Stimulated activated memory B cell treated with anti-CD40 and anti-IgM and Interleukin-4, amounts not matched to agents 10 μg/mL and 1 μg/mL and 100 μg/mL, for 72 hours (primary cell): Measurements from ENCODE around the gene TRPC6.

Experiments used
- ATAC-seq: fragments of 150-1000 bp; cut with Tn5 transposase; 2 replicates; pipeline ENCODE4 v1.10.0; 2021
- H3K27ac Mint-ChIP-seq: one replicate; pipeline ENCODE4 v1.8.0; 2022; ENCODE audit warnings: mild to moderate bottlenecking, mixed read lengths
- H3K27me3 Mint-ChIP-seq: one replicate; pipeline ENCODE4 v1.8.0; 2022; ENCODE audit warnings: mixed read lengths
- H3K36me3 Mint-ChIP-seq: one replicate; pipeline ENCODE4 v1.8.0; 2022; ENCODE audit warnings: mixed read lengths
- H3K4me1 Mint-ChIP-seq: one replicate; pipeline ENCODE4 v1.8.0; 2022; ENCODE audit warnings: mixed read lengths
- H3K4me3 Mint-ChIP-seq: one replicate; pipeline ENCODE4 v1.8.0; 2022; ENCODE audit warnings: mild to moderate bottlenecking, moderate library complexity, mixed read lengths
- H3K9me3 Mint-ChIP-seq: one replicate; pipeline ENCODE4 v1.8.0; 2022; ENCODE audit warnings: mixed read lengths

Gene TRPC6

DNA sequence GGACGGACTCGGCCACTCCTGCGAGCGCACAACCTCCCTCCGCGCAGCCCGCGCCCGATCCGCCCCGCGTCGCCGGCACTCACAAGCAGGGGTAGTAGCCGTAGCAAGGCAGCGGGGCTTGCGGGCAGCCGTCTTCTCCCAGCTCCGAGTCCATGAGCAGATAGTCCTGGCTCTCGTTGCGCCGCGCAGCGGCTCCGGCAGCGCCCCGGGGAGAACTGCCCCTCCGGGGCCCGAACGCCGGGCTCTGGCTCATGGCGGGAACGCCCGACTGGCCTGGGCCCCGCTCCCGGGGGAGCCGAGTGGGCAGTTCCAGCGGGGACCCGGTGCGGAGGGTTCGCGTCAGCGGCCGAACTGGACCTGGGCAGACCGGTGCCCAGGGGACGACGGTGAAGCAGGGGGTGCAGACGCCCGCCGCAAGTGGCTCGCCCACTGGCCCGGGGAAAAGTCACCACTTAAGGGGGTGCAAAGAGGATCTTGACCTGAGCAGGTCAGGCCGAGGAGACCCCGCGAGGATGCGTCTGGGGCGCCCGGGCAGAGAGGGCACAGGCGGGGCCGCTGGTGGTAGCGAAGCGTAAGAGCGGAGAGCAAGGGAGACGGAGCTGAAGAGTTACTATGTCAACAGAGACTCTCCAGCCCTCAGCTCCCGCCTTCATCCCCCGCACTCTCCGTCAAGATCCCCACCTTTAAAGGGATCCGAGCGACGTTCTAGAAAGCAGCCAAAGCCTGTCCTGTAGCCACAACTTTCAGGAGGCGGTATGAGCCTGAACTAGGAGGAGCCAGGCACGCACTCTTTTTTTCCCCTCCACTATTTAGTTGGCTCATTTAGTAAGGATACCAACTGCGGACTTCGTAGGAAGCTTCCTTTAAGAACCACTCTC lies at the start of gene TRPC6:
Gene TRPC6, minus strand, starts transcription at position 757 of the 878 bp plus-strand sequence. Its CDS starts 504 bp downstream, at position 253.
- no peak within 1 kb of the TSS for H3K27ac Mint-ChIP-seq
- peak; percentile 41 for ATAC-seq
- H3K4me1 Mint-ChIP-seq: peaks cover 5% of the 10 kb centered on the region
- peaks cover 10% of the 10 kb centered on the region for H3K36me3 Mint-ChIP-seq
- H3K4me3 Mint-ChIP-seq: peak within 1 kb of the TSS; percentile 26
- H3K9me3 Mint-ChIP-seq: peaks cover 3% of the 10 kb centered on the region
- H3K27me3 Mint-ChIP-seq: peaks cover 12% of the 10 kb centered on the region

- Mint-ChIP-seq H3K27ac (no peak overlapping the region), H3K9me3 (no peaks in the 10 kb centered on the region), H3K27me3 (no peaks in the 10 kb centered on the region), H3K36me3 (no peaks in the 10 kb centered on the region), H3K4me1 (no peaks in the 10 kb centered on the region), H3K4me3 (no peak overlapping the region)
- ATAC-seq: no peak
Measured at GRCh38 chr11:101620026-101620425, 36.2 kb upstream of the TRPC6 start.

GRCh38 chr11:101618709-101619108 lies 34.9 kb upstream of the TRPC6 start:
- no peak for ATAC-seq
- no peaks in the 10 kb centered on the region for H3K36me3 Mint-ChIP-seq
- H3K4me1 Mint-ChIP-seq: no peaks in the 10 kb centered on the region
- no peak overlapping the region for H3K27ac Mint-ChIP-seq
- H3K9me3 Mint-ChIP-seq: no peaks in the 10 kb centered on the region
- no peaks in the 10 kb centered on the region for H3K27me3 Mint-ChIP-seq
- no peak overlapping the region for H3K4me3 Mint-ChIP-seq

- Mint-ChIP-seq H3K4me3 (no peak overlapping the region), H3K4me1 (no peaks in the 10 kb centered on the region), H3K36me3 (no peaks in the 10 kb centered on the region), H3K9me3 (no peaks in the 10 kb centered on the region), H3K27me3 (no peaks in the 10 kb centered on the region), H3K27ac (no peak overlapping the region)
- ATAC-seq: no peak
Measured at GRCh38 chr11:101617735-101618332, 34.0 kb upstream of the TRPC6 start.

GRCh38 chr11:101612481-101612880 lies 28.7 kb upstream of the TRPC6 start:
- Mint-ChIP-seq H3K36me3 (no peaks in the 10 kb centered on the region), H3K9me3 (no peaks in the 10 kb centered on the region), H3K27me3 (no peaks in the 10 kb centered on the region), H3K27ac (no peak overlapping the region), H3K4me3 (no peak overlapping the region), H3K4me1 (no peaks in the 10 kb centered on the region)
- ATAC-seq: no peak

DNA sequence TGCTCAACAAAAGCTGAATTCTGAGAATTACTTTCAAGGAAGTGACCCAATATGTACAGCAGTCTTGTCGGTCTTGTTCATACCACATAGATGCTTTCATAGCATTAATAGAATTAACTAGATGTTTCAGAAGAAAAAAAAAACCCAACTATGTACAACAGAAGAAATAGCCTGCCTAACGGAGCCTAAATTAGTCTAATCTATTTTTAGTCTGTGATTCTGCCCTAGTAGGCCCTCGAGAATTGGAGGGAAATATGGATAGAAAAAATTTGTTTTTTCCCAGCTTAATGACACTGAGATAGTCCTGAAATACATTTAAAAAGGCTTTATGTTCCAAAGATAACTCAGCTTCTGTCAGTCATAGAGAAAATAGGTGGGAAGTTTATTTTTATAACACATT lies 17.1 kb upstream of the TRPC6 start:
- H3K9me3 Mint-ChIP-seq: no peaks in the 10 kb centered on the region
- no peak for ATAC-seq
- H3K27me3 Mint-ChIP-seq: no peaks in the 10 kb centered on the region
- H3K4me1 Mint-ChIP-seq: no peaks in the 10 kb centered on the region
- H3K36me3 Mint-ChIP-seq: no peaks in the 10 kb centered on the region
- no peak overlapping the region for H3K27ac Mint-ChIP-seq
- H3K4me3 Mint-ChIP-seq: no peak overlapping the region

DNA sequence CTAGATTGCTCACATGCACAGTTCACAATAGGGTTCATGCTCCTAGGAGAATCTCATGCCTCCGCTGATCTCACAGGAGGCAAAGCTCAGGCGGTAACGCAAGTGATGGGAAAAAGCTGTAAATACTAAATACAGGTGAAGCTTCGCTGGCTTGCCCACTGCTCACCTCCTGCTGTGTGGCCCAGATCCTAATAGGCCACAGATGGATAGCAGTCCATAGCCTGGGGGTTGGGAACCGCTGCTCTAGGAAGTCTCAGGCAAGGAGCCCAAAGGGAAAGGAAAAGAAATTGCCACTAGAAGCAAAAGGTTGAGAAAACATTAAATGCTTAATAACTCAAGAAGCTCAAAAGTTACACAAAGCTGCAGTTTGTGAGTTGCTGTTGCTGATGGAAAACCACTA lies 3.2 kb upstream of the TRPC6 start:
- no peak overlapping the region for H3K27ac Mint-ChIP-seq
- peaks cover 5% of the 10 kb centered on the region for H3K4me1 Mint-ChIP-seq
- no peaks in the 10 kb centered on the region for H3K36me3 Mint-ChIP-seq
- no peaks in the 10 kb centered on the region for H3K9me3 Mint-ChIP-seq
- no peak for ATAC-seq
- H3K4me3 Mint-ChIP-seq: no peak overlapping the region
- H3K27me3 Mint-ChIP-seq: peaks cover 12% of the 10 kb centered on the region

- Mint-ChIP-seq H3K4me1 (peaks cover 5% of the 10 kb centered on the region), H3K9me3 (no peaks in the 10 kb centered on the region), H3K27me3 (peaks cover 12% of the 10 kb centered on the region), H3K4me3 (no peak overlapping the region), H3K36me3 (peaks cover 2% of the 10 kb centered on the region), H3K27ac (no peak overlapping the region)
- no peak for ATAC-seq
Measured at GRCh38 chr11:101584655-101585054, 848 bp upstream of the TRPC6 start.

DNA sequence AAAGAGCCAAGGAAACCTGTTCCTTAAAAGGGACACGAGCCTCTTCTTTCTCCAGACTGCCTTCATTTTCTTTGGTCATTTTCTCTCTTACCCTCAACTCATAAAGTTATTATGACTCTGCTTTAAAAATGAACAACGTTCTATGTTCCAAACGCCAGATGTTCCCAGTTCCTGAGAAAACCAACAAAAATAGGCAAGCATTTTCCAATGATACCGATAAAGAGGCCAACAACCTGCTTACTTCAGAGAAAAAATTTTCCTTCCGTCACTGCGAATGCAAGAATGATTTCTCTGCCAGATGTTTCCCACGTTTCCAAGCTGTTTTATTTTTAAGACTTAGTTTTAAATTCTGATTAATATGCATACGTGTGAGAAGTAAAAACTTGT lies 315 bp upstream of the TRPC6 start:
- peaks cover 3% of the 10 kb centered on the region for H3K9me3 Mint-ChIP-seq
- H3K27me3 Mint-ChIP-seq: peaks cover 12% of the 10 kb centered on the region
- no peak overlapping the region for H3K27ac Mint-ChIP-seq
- no peak overlapping the region for H3K4me3 Mint-ChIP-seq
- peaks cover 7% of the 10 kb centered on the region for H3K36me3 Mint-ChIP-seq
- ATAC-seq: no peak
- peaks cover 5% of the 10 kb centered on the region for H3K4me1 Mint-ChIP-seq

- Mint-ChIP-seq H3K36me3 (peaks cover 10% of the 10 kb centered on the region), H3K4me1 (peaks cover 5% of the 10 kb centered on the region), H3K27ac (no peak overlapping the region), H3K27me3 (peaks cover 12% of the 10 kb centered on the region), H3K4me3 (peak overlapping the region; percentile 26), H3K9me3 (peaks cover 3% of the 10 kb centered on the region)
- no peak for ATAC-seq
Measured at GRCh38 chr11:101582989-101583250, 887 bp downstream of the TRPC6 start.

DNA sequence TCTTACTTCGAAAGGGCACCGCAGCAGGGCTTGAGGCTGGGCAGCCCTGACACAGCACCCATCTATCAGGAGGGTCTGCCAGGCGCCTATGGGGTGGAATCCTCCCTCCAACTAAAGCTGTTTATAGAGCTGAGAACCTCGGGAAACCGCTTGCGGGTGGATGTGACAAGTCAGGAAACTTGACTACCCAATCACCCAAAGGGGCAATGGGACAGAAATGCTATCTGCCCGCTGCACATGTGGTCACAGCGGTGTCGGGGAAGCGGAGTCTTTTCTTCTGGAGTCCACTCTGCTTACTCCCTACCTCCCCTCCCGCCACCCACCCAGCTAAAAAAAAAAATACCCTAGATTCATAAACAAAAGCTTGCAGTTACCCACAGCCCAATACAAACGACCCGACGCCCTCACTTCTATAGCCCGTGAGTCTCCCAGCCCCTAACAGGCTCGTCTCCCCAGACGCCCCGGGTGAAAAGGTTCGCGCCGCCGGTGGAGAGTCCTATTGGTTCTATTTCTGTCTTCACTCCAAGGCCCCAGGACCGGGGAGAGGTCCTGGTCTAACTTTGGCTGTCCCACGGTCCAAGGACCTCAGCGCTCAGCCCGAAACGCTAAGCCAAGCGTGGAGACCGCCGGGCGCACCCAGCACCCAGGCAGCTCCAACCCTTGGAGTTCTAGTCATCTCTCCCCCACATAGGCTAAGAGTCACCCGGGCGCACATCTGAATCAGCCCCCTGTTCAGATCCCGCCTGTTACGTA lies 1.4 kb downstream of the TRPC6 start:
- Mint-ChIP-seq H3K4me1 (peaks cover 5% of the 10 kb centered on the region), H3K27ac (no peak overlapping the region), H3K27me3 (peaks cover 12% of the 10 kb centered on the region), H3K36me3 (peaks cover 10% of the 10 kb centered on the region), H3K9me3 (peaks cover 3% of the 10 kb centered on the region), H3K4me3 (peak overlapping the region; percentile 26)
- ATAC-seq: no peak

- H3K4me3 Mint-ChIP-seq: no peak overlapping the region
- H3K36me3 Mint-ChIP-seq: peaks cover 10% of the 10 kb centered on the region
- no peak for ATAC-seq
- H3K4me1 Mint-ChIP-seq: peaks cover 1% of the 10 kb centered on the region
- H3K9me3 Mint-ChIP-seq: peaks cover 3% of the 10 kb centered on the region
- H3K27ac Mint-ChIP-seq: no peak overlapping the region
- H3K27me3 Mint-ChIP-seq: peaks cover 5% of the 10 kb centered on the region
Measured at GRCh38 chr11:101577461-101577860, 6.3 kb downstream of the TRPC6 start.

- Mint-ChIP-seq H3K27ac (no peak overlapping the region), H3K4me3 (no peak overlapping the region), H3K9me3 (peaks cover 3% of the 10 kb centered on the region), H3K27me3 (no peaks in the 10 kb centered on the region), H3K4me1 (no peaks in the 10 kb centered on the region), H3K36me3 (peaks cover 10% of the 10 kb centered on the region)
- ATAC-seq: no peak
Measured at GRCh38 chr11:101576456-101576855, 7.4 kb downstream of the TRPC6 start.

DNA sequence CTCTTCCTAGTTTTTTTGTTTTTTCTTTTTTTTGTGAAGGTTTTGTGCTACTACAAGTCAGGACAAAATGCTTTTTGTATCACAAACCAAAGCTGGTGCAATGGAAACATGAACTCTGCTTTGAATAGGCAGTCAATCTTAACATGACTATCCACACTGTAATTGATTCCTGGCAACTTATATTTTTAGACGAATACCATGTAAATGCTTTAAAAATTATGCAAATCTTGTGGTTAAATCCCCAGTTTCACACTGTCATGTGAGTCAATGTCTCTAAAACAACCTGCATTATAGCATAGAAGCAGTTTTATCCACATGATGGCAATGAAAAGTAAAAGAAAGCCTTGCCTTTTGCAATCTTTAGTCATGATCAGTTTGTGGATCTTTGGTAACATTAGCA lies 8.9 kb downstream of the TRPC6 start:
- H3K4me1 Mint-ChIP-seq: no peaks in the 10 kb centered on the region
- no peak overlapping the region for H3K4me3 Mint-ChIP-seq
- ATAC-seq: no peak
- no peak overlapping the region for H3K27ac Mint-ChIP-seq
- H3K9me3 Mint-ChIP-seq: peaks cover 3% of the 10 kb centered on the region
- peaks cover 10% of the 10 kb centered on the region for H3K36me3 Mint-ChIP-seq
- no peaks in the 10 kb centered on the region for H3K27me3 Mint-ChIP-seq

DNA sequence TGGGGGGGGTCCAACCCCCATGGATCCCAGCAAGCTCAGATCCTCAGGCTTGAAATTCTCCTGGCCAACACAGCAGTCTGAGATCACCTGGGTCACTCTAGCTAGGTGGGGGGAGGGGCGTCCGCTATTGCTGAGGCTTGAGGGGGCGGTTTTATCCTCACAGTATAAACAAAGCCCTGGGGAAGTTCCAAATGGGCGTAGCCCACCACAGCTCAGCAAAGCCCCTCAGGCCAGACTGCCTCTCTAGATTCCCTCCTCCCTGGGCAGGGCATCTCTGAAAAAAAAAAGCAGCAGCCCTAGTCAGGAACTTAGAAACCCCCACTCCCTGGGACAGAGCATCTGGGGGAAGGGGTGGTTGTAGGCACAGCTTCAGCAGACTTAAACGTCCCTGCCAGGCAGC lies 16.7 kb downstream of the TRPC6 start:
- Mint-ChIP-seq H3K4me1 (no peaks in the 10 kb centered on the region), H3K27me3 (no peaks in the 10 kb centered on the region), H3K4me3 (no peak overlapping the region), H3K9me3 (peaks cover 2% of the 10 kb centered on the region), H3K36me3 (no peaks in the 10 kb centered on the region), H3K27ac (no peak overlapping the region)
- ATAC-seq: no peak

GRCh38 chr11:101566626-101567025 lies 17.2 kb downstream of the TRPC6 start:
- Mint-ChIP-seq H3K36me3 (no peaks in the 10 kb centered on the region), H3K27me3 (no peaks in the 10 kb centered on the region), H3K4me1 (no peaks in the 10 kb centered on the region), H3K4me3 (no peak overlapping the region), H3K9me3 (peaks cover 2% of the 10 kb centered on the region), H3K27ac (no peak overlapping the region)
- ATAC-seq: no peak
